ENCODE results near the gene LCE4A. TPM values are rescaled to one million over a fixed set of nuclear protein-coding genes. Genes with fewer than 3 reads are reported as not detected.
"Not testable (repeated sequence)": the region's sequence is repeated elsewhere in the genome, so short reads cannot be mapped to it uniquely, and the experiment has no call there.

LCE4A gene, protein sequence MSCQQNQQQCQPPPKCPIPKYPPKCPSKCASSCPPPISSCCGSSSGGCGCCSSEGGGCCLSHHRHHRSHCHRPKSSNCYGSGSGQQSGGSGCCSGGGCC
- not detected in 2 replicates for total RNA-seq

DNA sequence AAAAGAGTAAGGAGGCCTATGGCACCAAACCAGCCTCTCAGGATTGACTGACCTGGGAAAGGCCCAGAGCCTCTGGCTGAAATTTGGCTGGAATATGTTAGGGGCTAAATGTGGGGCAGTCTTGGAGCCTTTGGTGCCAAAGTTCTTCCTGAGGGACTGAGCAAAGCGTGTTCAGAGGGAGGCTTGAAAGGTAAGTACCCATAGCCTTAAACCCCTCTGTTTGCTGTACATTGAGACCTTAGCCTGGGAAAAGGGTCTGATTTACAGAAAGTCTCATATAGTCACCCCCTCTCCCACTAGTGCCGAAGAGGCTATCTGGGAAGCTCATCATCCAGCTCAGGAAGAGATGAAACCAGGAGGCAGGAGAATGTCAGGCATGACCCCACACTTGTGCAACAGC lies at the start of gene LCE4A:
TSS of gene LCE4A (plus strand) at position 301 of the 400 bp plus-strand sequence. CDS start 916 bp downstream, outside the sequence.
- DNase-seq (ENCODE audit: low spot score) = no peak
- Mint-ChIP-seq H3K4me3 (ENCODE audit: low read depth) (no peak within 1 kb of the TSS), H3K27ac (no peak within 1 kb of the TSS), H3K27me3 (ENCODE audit: low read depth) (peaks cover 7% of the 10 kb centered on the region), H3K4me1 (ENCODE audit: low read depth) (no peaks in the 10 kb centered on the region), H3K9me3 (no peaks in the 10 kb centered on the region), H3K36me3 (ENCODE audit: low read depth) (no peaks in the 10 kb centered on the region)
- intact Hi-C loops (cut with micrococcal nuclease) = no loop called here

DNA sequence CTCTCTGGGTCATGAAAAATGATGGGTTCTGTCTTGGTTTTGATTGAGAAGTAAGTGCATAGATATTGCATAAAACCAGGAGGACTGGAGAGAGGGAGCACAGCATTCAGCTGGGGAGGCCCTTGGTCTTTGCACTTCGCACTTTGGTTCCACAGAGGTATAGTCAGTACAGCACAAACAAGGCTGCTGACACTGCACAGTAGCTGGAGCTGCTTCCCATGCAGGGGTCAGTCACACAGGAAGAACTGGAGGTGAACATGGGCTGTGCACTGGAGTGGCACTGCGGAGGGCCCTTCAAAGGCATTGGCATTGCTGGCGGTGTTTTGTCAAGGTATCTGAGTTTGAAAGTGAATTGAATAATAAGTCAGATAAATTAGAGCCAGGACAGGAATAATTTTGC lies 49.3 kb upstream of the LCE4A start:
- intact Hi-C loops (cut with micrococcal nuclease) = loop anchor here (10.0 kb wide), 1 partner anchor 566 kb away; no protein-coding TSS in a partner anchor
- H3K4me3 Mint-ChIP-seq (ENCODE audit: low read depth) = no peak overlapping the region

DNA sequence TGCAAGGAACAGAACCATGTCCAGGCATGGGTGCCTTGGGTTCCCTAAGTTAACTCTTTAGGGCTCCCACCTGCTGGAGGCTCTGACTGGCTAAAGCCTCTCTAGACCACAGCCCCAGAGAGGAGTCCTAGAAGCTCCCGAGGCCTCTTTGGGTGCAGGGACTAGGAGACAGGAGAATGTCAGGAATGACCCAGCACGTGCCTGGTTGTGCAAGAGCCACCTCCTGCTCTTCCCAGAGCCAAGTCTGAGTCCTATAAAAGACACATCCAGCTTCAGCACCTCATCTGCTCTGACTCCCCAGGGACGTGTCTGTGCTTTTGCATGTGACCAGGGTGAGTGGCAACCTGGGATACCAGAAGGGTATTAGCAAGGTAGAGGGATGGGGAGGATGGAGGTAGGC lies 44.9 kb upstream of the LCE4A start, which contains the start of gene LCE2D:
TSS of gene LCE2D (plus strand) at position 283 of the 400 bp plus-strand sequence. CDS start 726 bp downstream, outside the sequence.
- Mint-ChIP-seq H3K36me3 (ENCODE audit: low read depth) (no peaks in the 10 kb centered on the region), H3K27me3 (ENCODE audit: low read depth) (peaks cover 3% of the 10 kb centered on the region), H3K9me3 (no peaks in the 10 kb centered on the region), H3K4me1 (ENCODE audit: low read depth) (no peaks in the 10 kb centered on the region), H3K27ac (no peak within 1 kb of the TSS), H3K4me3 (ENCODE audit: low read depth) (no peak within 1 kb of the TSS)
- no peak for DNase-seq (ENCODE audit: low spot score)
- intact Hi-C loops (cut with micrococcal nuclease) = no loop called here

More for the DNA sequence above, 49.3 kb upstream of the LCE4A start:
- Mint-ChIP-seq H3K27ac (no peak overlapping the region), H3K36me3 (ENCODE audit: low read depth) (no peaks in the 10 kb centered on the region), H3K9me3 (no peaks in the 10 kb centered on the region), H3K27me3 (ENCODE audit: low read depth) (peaks cover 7% of the 10 kb centered on the region), H3K4me1 (ENCODE audit: low read depth) (peaks cover 2% of the 10 kb centered on the region)
- no peak for DNase-seq (ENCODE audit: low spot score)

- H3K9me3 Mint-ChIP-seq; intact Hi-C loops (cut with micrococcal nuclease); H3K27me3 Mint-ChIP-seq (ENCODE audit: low read depth); H3K27ac Mint-ChIP-seq; H3K4me3 Mint-ChIP-seq (ENCODE audit: low read depth); DNase-seq (ENCODE audit: low spot score); H3K4me1 Mint-ChIP-seq (ENCODE audit: low read depth); H3K36me3 Mint-ChIP-seq (ENCODE audit: low read depth): not testable (repeated sequence)
Observed at GRCh38 chr1:152666171-152666570, 41.8 kb upstream of the LCE4A start.

DNA sequence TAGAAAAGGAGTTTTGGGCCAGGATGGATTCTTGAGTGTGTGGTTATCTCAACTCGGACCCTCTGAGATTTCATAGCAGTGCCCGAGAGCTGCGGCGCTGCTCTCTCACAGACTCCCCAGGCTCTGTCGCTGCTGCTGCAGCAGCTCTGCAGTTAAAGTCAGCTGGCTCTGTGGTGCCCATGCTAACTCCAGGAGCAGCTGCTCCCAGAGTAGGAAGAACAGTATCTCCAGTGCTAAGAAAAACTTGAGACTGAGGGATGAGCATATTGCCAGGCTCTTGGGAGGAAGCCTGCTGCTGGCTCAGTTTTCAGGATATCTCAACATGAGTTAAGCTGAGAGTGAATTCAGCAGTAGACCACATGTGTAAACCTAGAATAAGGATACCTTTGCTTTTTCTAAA lies 40.3 kb upstream of the LCE4A start:
- Mint-ChIP-seq H3K4me1 (ENCODE audit: low read depth) (no peaks in the 10 kb centered on the region), H3K36me3 (ENCODE audit: low read depth) (no peaks in the 10 kb centered on the region), H3K27me3 (ENCODE audit: low read depth) (peaks cover 3% of the 10 kb centered on the region), H3K27ac (no peak overlapping the region), H3K9me3 (no peaks in the 10 kb centered on the region), H3K4me3 (ENCODE audit: low read depth) (no peak overlapping the region)
- intact Hi-C loops (cut with micrococcal nuclease) = no loop called here
- no peak for DNase-seq (ENCODE audit: low spot score)

DNA sequence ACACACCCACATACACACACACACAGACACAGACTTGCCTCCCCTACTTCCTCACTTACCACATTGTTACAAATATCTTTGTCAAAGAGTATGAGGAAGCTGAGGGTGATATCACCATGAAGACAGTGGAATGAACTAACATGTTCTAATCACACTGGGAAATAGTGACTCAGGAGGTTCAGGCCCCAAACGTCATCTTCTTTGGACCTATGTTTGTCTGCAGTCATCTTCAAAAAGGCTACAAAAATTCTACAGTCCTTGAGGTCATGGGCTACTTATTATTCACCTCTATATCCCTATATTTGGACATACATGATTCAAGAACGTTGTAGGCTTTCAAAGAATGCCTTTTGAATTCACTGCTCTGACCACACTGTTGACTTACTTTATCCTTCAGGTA lies 34.9 kb upstream of the LCE4A start:
- H3K9me3 Mint-ChIP-seq = no peaks in the 10 kb centered on the region

GRCh38 chr1:152674983-152675382 lies 33.0 kb upstream of the LCE4A start, which contains the start of gene LCE2C:
Gene LCE2C, plus strand, starts transcription at chr1:152675279. Its CDS starts 737 bp downstream, at chr1:152676016.
- H3K9me3 Mint-ChIP-seq; H3K36me3 Mint-ChIP-seq (ENCODE audit: low read depth); H3K27ac Mint-ChIP-seq; H3K4me1 Mint-ChIP-seq (ENCODE audit: low read depth); intact Hi-C loops (cut with micrococcal nuclease); H3K4me3 Mint-ChIP-seq (ENCODE audit: low read depth); H3K27me3 Mint-ChIP-seq (ENCODE audit: low read depth); DNase-seq (ENCODE audit: low spot score): not testable (repeated sequence)

More for the DNA sequence above, 34.9 kb upstream of the LCE4A start:
- Mint-ChIP-seq H3K4me3 (ENCODE audit: low read depth) (no peak overlapping the region), H3K4me1 (ENCODE audit: low read depth) (no peaks in the 10 kb centered on the region), H3K27me3 (ENCODE audit: low read depth) (peaks cover 4% of the 10 kb centered on the region), H3K27ac (no peak overlapping the region), H3K36me3 (ENCODE audit: low read depth) (no peaks in the 10 kb centered on the region)
- no peak for DNase-seq (ENCODE audit: low spot score)
- intact Hi-C loops (cut with micrococcal nuclease) = no loop called here

DNA sequence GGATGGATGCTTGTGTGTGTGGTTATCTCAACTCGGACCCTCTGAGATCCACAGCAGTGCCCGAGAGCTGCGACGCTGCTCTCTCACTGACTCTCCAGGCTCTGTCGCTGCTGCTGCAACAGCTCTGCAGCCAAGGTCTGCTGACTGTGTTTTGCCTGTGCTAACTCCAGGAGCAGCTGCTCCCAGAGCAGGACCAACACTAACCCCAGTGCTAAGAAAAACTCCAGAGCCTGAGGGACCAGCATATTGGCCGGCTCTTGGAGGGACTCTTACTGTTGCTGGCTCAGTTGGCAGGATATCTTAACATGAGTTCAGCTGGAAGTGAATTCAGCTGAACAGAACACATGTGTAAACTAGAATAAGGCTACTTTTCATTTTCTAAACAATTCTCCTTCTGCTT lies 28.5 kb upstream of the LCE4A start:
- DNase-seq (ENCODE audit: low spot score) = no peak
- peaks cover 7% of the 10 kb centered on the region for H3K27me3 Mint-ChIP-seq (ENCODE audit: low read depth)
- H3K4me1 Mint-ChIP-seq (ENCODE audit: low read depth) = no peaks in the 10 kb centered on the region
- H3K27ac Mint-ChIP-seq = no peak overlapping the region
- no peaks in the 10 kb centered on the region for H3K36me3 Mint-ChIP-seq (ENCODE audit: low read depth)
- H3K9me3 Mint-ChIP-seq = no peaks in the 10 kb centered on the region
- intact Hi-C loops (cut with micrococcal nuclease) = no loop called here
- no peak overlapping the region for H3K4me3 Mint-ChIP-seq (ENCODE audit: low read depth)

- H3K4me3 Mint-ChIP-seq (ENCODE audit: low read depth) = no peak overlapping the region
- H3K9me3 Mint-ChIP-seq = no peaks in the 10 kb centered on the region
- intact Hi-C loops (cut with micrococcal nuclease) = no loop called here
- no peaks in the 10 kb centered on the region for H3K4me1 Mint-ChIP-seq (ENCODE audit: low read depth)
- H3K27me3 Mint-ChIP-seq (ENCODE audit: low read depth) = peaks cover 7% of the 10 kb centered on the region
- no peak overlapping the region for H3K27ac Mint-ChIP-seq
- no peaks in the 10 kb centered on the region for H3K36me3 Mint-ChIP-seq (ENCODE audit: low read depth)
- no peak for DNase-seq (ENCODE audit: low spot score)
Observed at GRCh38 chr1:152681616-152682015, 26.3 kb upstream of the LCE4A start.

DNA sequence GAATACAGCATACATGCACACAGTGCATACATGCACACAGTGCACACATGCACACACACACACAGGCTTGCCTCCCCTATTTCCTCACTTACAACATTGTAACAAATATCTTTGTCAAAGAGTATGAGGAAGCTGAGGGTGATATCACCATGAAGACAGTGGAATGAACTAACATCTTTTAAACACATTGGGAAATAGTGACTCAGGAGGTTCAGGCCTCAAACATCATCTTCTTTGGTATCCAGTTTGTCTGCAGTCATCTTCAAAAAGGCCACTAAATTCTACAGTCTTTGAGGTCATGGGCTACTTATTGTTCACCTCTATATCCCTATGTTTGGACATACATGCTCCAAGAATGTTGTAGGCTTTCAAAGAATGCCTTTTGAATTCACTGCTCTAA lies 24.1 kb upstream of the LCE4A start:
- Mint-ChIP-seq H3K27me3 (ENCODE audit: low read depth) (peaks cover 6% of the 10 kb centered on the region), H3K4me3 (ENCODE audit: low read depth) (no peak overlapping the region), H3K36me3 (ENCODE audit: low read depth) (no peaks in the 10 kb centered on the region), H3K4me1 (ENCODE audit: low read depth) (no peaks in the 10 kb centered on the region), H3K9me3 (no peaks in the 10 kb centered on the region), H3K27ac (no peak overlapping the region)
- DNase-seq (ENCODE audit: low spot score) = no peak
- intact Hi-C loops (cut with micrococcal nuclease) = no loop called here

DNA sequence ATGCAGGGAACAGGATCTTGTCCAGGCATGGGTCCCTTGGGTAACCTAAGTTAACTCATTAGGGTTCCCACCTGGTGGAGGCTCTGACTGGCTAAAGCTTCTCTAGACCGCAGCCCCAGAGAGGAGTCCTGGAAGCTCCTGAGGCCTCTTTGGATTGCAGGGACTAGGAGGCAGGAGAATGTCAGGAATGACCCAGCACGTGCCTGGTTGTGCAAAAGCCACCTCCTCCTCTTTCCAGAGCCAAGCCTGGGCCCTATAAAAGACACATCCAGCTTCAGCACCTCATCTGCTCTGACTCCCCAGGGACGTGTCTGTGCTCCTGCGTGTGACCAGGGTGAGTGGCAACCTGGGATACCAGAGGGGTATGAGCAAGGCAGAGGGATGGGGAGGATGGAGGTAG lies 22.1 kb upstream of the LCE4A start, which contains the start of gene LCE2B:
TSS of gene LCE2B (plus strand) at position 301 of the 400 bp plus-strand sequence. CDS start 721 bp downstream, outside the sequence.
- H3K4me1 Mint-ChIP-seq (ENCODE audit: low read depth); DNase-seq (ENCODE audit: low spot score); H3K36me3 Mint-ChIP-seq (ENCODE audit: low read depth); H3K4me3 Mint-ChIP-seq (ENCODE audit: low read depth); H3K27ac Mint-ChIP-seq; H3K27me3 Mint-ChIP-seq (ENCODE audit: low read depth); H3K9me3 Mint-ChIP-seq; intact Hi-C loops (cut with micrococcal nuclease): not testable (repeated sequence)

DNA sequence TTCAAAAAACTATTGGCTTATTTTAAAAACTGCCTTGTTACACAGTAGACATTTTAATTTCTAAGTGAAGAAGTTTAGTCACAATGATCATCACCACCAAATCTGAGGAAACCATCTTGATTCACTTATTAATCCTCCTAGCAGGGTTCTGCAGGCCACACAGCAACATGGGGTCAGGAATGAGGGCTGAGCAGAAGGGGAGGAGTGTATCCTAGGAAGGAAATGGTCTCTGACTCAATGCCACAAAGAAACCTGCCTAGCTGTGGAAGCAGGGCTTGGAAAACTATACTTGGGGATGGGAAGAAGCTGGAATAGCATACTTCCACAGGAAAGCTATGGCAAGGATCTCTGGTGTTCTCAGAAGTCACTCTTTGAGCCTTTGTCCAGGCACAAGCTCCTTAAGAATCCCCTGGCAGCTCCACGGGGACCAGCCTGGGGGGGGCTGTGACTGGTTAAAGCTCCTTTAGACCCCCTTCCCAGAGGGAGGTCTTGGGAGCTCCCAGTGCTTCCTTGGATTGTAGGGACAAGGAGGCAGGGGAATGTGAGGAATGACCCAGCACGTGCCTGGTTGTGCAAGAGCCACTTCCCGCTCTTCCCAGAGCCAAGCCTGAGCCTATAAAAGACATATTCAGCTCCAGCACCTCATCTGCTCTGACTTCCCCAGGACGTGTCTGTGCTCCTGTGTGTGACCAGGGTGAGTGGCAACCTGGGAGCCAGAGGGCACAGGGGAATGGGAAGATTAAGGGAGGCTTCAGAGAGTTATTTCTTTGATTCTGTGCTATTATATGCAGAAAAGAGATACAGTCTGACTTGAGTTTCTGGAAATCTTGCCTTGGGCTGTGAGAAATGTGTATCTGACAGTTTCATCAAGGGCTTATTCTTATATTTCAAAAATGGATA lies 10.0 kb upstream of the LCE4A start, which contains the start of gene LCE2A:
TSS of gene LCE2A (plus strand) at position 645 of the 900 bp plus-strand sequence. CDS start 557 bp downstream, outside the sequence.
- DNase-seq (ENCODE audit: low spot score) = no peak
- Mint-ChIP-seq H3K4me3 (ENCODE audit: low read depth) (no peak within 1 kb of the TSS), H3K27me3 (ENCODE audit: low read depth) (no peaks in the 10 kb centered on the region), H3K27ac (no peak within 1 kb of the TSS), H3K4me1 (ENCODE audit: low read depth) (no peaks in the 10 kb centered on the region), H3K36me3 (ENCODE audit: low read depth) (no peaks in the 10 kb centered on the region), H3K9me3 (no peaks in the 10 kb centered on the region)
- intact Hi-C loops (cut with micrococcal nuclease) = no loop called here

GRCh38 chr1:152699746-152700145 lies 8.2 kb upstream of the LCE4A start:
- Mint-ChIP-seq H3K27ac (no peak overlapping the region), H3K36me3 (ENCODE audit: low read depth) (no peaks in the 10 kb centered on the region), H3K27me3 (ENCODE audit: low read depth) (no peaks in the 10 kb centered on the region), H3K4me1 (ENCODE audit: low read depth) (no peaks in the 10 kb centered on the region), H3K4me3 (ENCODE audit: low read depth) (no peak overlapping the region), H3K9me3 (no peaks in the 10 kb centered on the region)
- DNase-seq (ENCODE audit: low spot score) = no peak
- intact Hi-C loops (cut with micrococcal nuclease) = no loop called here
